Inflammatory macrophage (primary cell): ENCODE results near the gene GSG1L2.

Source experiments
- DNase-seq, 2 donors: peaks; one replicate each; pipeline ENCODE4 v3.0.0-alpha.2; 2020 to 2022

Gene GSG1L2

GRCh38 chr17:9824797-9825338 lies 3.0 kb upstream of the GSG1L2 start:
- DNase-seq, result no peak

DNA sequence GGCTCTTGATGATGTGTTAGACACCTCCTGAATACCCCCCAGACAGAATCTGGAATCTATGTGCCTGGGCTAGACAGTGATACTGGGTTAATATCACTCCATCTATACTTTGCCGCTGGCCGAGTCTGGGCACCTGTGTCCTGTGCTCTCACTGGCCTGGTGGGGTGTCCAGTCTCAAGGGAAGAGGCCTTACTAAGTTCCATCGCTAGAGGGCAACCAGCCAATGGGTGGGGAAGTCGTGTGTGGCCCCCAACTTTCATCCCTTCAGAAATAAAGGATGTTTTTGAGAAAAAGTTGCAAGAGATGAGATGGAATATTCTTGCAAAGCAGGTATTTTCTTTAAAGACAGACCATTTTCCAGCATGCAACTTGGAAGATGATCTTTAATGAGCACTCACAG lies 2.2 kb upstream of the GSG1L2 start:
- DNase-seq, result no peak

DNA sequence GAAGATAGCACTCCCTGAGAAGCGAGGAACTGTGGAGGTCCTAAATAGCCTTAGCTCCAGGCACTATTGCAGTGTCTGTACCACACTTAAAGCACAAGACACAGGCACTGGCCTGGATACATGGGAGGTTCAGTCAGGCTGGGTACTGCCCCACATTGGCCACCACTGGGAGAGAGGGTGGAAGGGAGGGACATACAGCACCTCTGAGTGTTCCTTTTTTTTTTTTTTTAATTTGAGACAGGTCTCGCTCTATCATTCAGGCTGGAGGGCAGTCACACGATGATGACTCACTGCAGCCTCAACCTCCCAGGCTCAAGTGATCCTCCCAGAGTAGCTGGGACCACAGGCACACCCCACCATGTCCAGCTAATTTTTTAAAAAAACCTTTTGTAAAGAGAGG lies 1.4 kb downstream of the GSG1L2 start:
- DNase-seq, result no peak

DNA sequence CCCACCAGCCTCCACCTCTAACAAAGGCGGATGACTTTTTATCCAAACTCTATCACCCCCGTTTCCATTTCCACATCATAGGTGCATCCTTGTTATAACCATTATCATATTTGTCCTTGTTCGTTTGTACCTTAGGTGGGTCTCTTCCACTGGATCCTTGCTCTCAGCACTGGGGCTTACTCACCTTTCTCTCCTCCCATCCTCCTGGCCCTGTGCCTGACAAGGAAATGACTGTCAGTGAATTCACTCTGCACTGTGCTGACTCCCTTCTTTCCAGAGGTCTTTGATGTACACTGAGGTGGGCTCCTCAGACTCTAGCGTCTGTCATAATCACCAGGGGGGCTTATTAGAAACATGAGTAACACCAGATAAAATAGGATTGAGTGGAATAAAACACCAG lies 3.1 kb downstream of the GSG1L2 start:
- no peak for DNase-seq

DNA sequence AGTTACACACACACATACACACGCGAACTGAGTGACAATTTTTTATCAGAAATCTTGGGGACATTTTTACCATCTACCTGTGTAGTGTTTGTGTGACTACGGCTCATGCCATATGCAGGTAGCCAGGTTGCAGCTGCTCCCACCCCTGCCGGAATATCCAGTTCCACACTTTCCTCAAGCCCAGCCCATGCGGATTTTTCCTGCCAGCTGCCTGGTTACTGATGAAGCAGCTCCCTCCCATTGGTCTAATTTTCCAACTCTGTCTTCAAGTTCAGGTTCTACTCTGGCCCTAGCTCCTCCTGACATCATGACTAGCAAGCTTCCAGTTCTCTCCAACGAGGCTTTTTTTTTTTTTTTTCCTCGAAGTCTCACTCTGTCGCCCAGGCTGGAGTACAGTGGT lies 4.8 kb downstream of the GSG1L2 start:
- no peak for DNase-seq

DNA sequence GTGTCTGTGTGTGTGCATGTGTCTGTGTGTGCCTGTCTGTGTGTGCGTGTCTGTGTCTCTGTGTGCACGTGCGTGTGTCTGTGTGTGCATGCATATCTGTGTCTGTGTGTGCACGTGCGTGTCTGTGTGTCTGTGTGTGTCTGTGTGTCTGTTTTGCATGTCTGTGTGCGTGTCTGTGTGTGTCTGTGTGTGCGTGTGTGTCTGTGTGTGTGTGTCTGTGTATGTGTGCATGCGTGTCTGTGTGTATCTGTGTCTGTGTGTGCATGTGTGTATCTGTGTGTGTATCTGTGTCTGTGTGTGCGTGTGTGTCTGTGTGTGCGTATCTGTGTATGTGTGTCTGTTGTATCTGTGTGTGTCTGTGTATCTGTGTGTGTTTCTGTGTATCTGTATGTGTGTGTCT lies 5.4 kb downstream of the GSG1L2 start:
- DNase-seq, result no peak

GRCh38 chr17:9814337-9814945 lies 7.4 kb downstream of the GSG1L2 start:
- no peak for DNase-seq

- no peak for DNase-seq
Observed at GRCh38 chr17:9813166-9813565, 8.7 kb downstream of the GSG1L2 start.

GRCh38 chr17:9811537-9811936 lies 10.3 kb downstream of the GSG1L2 start:
- DNase-seq, result no peak

- no peak for DNase-seq
Observed at GRCh38 chr17:9811086-9811485, 10.8 kb downstream of the GSG1L2 start.

GRCh38 chr17:9810100-9810949 lies 11.6 kb downstream of the GSG1L2 start:
- no peak for DNase-seq

DNA sequence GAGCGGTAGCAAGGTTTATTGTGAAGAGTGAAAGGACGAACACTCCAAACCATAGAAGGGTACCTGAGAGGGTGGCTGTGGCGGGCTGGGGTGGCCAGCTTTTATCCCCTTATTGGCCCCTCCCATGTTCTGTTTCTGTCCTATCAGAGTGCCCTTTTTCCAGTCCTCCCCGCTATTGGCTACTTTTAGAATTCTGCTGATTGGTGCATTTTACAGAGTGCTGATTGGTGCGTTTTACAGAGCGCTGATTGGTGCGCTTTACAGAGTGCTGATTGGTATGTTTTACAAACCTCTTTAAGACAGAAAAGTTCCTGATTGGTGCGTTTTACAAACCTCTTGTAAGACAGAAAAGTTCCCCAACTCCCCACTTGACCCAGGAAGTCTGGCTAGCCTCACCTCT lies 12.5 kb downstream of the GSG1L2 start:
- DNase-seq, result no peak

DNA sequence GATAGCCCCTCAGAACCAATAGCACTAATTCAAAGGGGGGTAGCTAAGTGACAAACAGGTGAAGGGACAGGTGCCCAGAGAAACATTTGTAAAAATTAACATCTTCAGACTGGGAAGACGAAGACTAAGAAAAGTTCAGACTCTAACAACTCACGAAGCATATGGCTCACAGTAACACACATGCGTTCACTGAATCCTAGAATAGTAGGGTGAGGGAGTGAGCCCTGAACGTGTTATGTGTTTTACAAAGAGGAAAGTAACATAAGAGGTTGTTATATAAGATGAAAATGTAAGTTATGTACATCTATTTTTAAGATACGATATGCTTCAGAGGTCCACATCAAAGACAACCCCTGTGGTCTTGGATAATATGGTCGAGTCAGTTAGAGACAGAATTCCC lies 15.2 kb downstream of the GSG1L2 start:
- DNase-seq, result no peak

- DNase-seq, result no peak
Observed at GRCh38 chr17:9805769-9806168, 16.1 kb downstream of the GSG1L2 start.

- DNase-seq, result no peak
Observed at GRCh38 chr17:9802697-9803096, 19.2 kb downstream of the GSG1L2 start.

GRCh38 chr17:9802294-9802693 lies 19.6 kb downstream of the GSG1L2 start:
- DNase-seq, result no peak

DNA sequence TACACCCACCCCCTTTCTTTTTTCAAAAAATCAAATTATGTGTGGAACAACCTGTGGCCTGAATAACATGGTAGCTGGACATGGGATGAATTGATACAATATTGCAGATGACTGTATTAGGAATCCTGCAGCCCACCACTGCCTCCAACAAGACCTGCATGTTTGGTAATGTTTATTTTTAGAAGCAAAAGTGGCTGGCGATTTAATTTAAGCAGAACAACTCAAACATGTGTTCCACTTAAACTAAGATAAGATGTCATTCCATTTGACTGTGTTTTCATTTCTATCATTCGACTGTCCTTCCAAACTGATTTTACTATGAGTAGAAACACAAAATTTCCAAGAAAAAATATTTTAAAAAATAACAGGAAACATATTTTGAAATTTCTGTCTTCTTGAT lies 20.4 kb downstream of the GSG1L2 start:
- no peak for DNase-seq

GRCh38 chr17:9798724-9799123 lies 23.2 kb downstream of the GSG1L2 start:
- DNase-seq, result no peak

GRCh38 chr17:9798008-9798407 lies 23.9 kb downstream of the GSG1L2 start:
- no peak for DNase-seq

DNA sequence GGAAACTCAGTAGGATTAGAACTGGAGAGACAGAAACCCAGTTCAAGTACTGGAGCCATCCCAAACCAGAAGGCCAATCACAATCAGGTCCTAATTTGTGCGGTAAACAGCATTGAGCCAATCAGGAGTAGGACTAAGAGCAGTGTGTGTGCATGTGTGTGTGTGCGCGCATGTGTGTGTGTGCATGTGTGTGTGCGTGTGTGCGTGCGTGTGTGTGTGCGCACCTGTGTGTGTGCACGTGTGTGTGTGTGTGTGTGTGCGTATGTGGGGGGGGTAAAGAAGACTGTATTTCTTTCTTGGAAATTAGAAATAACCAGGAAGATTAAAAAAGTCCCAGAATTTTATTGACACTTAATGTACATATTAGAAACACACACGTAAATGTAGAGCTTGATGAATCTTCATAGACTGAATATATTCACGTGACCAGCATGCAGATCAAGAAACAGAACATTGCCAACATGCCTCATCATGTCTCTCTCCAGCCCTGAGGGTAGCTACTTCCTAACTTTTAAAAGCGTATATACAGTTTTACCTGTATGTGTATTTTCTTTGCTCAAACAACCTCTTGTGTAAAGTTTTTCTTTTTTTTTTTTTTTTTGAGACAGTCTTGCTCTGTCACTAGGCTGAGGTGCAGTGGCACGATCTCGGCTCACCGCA lies 29.6 kb downstream of the GSG1L2 start:
- DNase-seq, result no peak

- no peak for DNase-seq
Observed at GRCh38 chr17:9790889-9791876, 30.7 kb downstream of the GSG1L2 start, which contains the start of gene DHRS7C. Gene DHRS7C (minus strand): TSS chr17:9791592. CDS start chr17:9791284, 308 bp downstream.

- DNase-seq, result no peak
Observed at GRCh38 chr17:9790316-9790715, 31.6 kb downstream of the GSG1L2 start.
